Central memory CD8-positive, alpha-beta T cell (primary cell): ENCODE data around the gene COL4A2.

Source experiments
- ATAC-seq: fragments of 150-1000 bp; cut with Tn5 transposase; replicated peaks from 2 replicates; pipeline ENCODE4 v1.10.0; 2022; ENCODE audit warnings: mild to moderate bottlenecking, moderate FRiP score, moderate number of reproducible peaks; ENCODE audit not compliant: poor library complexity, severe bottlenecking; ENCODE audit errors: extremely low read depth
- DNase-seq, 2 donors: peaks; one replicate each; pipeline ENCODE4 v3.0.0; 2021; ENCODE audit warnings: low spot score in 2 of 2
- H3K27ac Mint-ChIP-seq: one replicate; pipeline ENCODE4 v1.8.0; 2022; ENCODE audit warnings: low read depth, mild to moderate bottlenecking, moderate library complexity, mixed read lengths
- H3K27me3 Mint-ChIP-seq: one replicate; pipeline ENCODE4 v1.8.0; 2022; ENCODE audit warnings: mixed read lengths
- H3K36me3 Mint-ChIP-seq: one replicate; pipeline ENCODE4 v1.8.0; 2022; ENCODE audit warnings: mild to moderate bottlenecking, moderate library complexity, mixed read lengths; ENCODE audit not compliant: insufficient read depth
- H3K4me1 Mint-ChIP-seq: one replicate; pipeline ENCODE4 v1.8.0; 2022; ENCODE audit warnings: mixed read lengths
- H3K4me3 Mint-ChIP-seq: one replicate; pipeline ENCODE4 v1.8.0; 2022; ENCODE audit warnings: mild to moderate bottlenecking, moderate library complexity, mixed read lengths
- H3K9me3 Mint-ChIP-seq: one replicate; pipeline ENCODE4 v1.8.0; 2022; ENCODE audit warnings: mixed read lengths

The COL4A2 gene

DNA sequence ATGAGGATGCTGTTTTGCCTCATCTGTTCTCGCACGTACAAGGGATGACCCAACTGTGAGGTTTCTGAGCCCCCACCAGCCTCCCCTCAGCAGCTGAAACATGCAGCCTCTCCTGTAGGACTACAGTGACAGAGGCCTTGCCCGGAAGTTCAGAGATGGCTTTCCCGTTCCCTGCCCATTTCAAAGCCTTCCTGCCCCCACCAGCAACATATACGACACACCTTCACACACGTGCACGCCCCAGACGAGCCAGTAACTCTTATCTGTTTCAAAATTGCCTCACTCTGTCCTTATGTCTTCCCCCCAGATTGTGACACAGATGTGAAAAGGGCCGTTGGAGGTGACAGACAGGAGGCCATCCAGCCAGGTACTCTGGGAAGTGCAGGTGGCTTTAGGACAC is 158.6 kb downstream of the COL4A2 start:
- H3K36me3 Mint-ChIP-seq, result no peaks in the 10 kb centered on the region
- peaks cover 5% of the 10 kb centered on the region for H3K27me3 Mint-ChIP-seq
- no peak overlapping the region for H3K27ac Mint-ChIP-seq
- no peak overlapping the region for H3K4me3 Mint-ChIP-seq
- no peaks in the 10 kb centered on the region for H3K4me1 Mint-ChIP-seq
- ATAC-seq, result no peak
- no peak for DNase-seq
- H3K9me3 Mint-ChIP-seq, result no peaks in the 10 kb centered on the region

DNA sequence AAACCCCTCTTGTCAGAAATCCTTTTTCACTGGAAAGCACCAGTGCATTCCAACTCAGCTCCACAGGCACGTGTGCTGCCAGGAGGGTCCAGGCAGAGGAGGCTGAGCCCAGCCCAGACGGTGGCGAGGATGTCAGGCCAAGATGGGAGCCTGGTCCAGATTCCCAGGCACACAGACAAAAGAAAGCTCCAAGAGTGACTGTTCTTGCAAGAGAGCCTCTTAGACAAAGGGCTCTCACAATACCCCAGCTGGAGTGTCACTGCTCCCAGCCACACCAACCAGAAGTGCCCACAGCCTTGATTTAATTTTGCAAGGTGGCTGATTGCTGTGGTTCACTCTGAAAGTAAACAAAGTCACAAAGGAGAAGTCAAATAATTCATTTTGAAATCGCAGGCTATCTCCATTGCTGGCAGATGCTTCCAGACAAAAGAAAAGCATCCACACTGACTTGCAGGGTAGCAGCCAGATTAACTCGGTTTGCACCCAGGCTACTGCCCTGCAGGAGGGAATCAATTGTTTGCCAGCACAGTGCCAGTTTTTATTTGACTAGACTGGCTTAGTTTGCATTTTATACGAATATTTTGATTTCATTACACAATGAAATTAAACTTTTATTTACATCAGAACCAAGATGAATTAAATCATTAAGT is 159.3 kb downstream of the COL4A2 start:
- H3K4me1 Mint-ChIP-seq, result no peaks in the 10 kb centered on the region
- H3K9me3 Mint-ChIP-seq, result no peaks in the 10 kb centered on the region
- no peak overlapping the region for H3K27ac Mint-ChIP-seq
- H3K36me3 Mint-ChIP-seq, result no peaks in the 10 kb centered on the region
- ATAC-seq (no peak), DNase-seq (no peak)
- peaks cover 12% of the 10 kb centered on the region for H3K27me3 Mint-ChIP-seq
- H3K4me3 Mint-ChIP-seq, result no peak overlapping the region

DNA sequence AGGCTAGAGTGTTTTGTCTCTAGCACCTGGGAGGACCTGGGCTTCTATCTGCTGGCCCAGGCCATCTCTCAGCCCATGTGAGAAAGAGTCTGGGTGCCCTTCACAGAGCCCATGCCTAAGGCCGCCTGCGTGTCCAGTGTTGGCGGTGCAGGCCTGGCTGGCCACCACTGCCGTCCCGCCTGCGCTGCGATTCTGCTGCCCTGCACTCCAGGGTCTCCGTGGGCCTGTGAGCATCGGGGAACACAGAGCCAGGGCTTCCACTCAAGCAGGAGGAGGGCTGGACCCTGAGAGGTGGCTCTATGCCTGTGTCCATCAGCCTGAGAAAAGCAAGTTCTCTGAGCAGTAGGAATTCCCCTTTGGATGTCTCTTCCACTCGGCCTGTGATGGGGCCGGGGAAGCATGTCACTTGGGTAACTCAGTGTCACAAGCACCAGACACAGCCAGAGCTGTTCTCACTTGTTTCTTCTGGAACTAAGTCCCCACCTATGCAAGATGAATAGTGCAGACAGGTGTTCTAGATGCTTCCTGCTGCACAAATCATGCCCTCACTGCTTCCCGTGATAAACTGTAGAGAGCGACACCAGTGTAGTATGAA is 160.5 kb downstream of the COL4A2 start:
- no peak overlapping the region for H3K4me3 Mint-ChIP-seq
- H3K4me1 Mint-ChIP-seq, result no peaks in the 10 kb centered on the region
- no peaks in the 10 kb centered on the region for H3K9me3 Mint-ChIP-seq
- H3K36me3 Mint-ChIP-seq, result no peaks in the 10 kb centered on the region
- peaks cover 17% of the 10 kb centered on the region for H3K27me3 Mint-ChIP-seq
- ATAC-seq (no peak), DNase-seq (no peak)
- no peak overlapping the region for H3K27ac Mint-ChIP-seq

DNA sequence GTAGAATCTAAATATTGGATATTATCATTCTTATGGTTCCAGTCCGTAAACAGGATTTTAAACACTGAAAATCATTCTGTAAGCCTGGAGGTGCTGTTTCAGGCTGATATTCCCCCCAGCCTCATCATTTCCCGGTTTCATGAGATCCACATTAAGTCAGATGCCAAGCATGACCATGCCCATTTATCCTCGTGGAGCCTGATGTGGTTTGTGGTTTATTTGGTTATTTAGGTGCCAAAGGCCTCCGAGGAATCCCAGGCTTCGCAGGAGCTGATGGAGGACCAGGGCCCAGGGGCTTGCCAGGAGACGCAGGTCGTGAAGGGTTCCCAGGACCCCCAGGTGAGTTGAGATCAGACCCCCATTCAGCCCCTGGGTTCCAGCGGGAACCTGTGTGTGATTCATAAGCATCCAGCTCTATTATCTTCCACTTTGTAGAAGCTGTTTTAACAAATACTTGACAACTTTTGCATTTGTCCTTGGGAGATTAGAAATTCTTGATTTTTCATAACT is 162.0 kb downstream of the COL4A2 start:
- ATAC-seq, result no peak
- Mint-ChIP-seq H3K27ac (no peak overlapping the region), H3K4me3 (no peak overlapping the region), H3K4me1 (no peaks in the 10 kb centered on the region), H3K36me3 (no peaks in the 10 kb centered on the region), H3K27me3 (peaks cover 17% of the 10 kb centered on the region), H3K9me3 (no peaks in the 10 kb centered on the region)
- DNase-seq, result no peak

DNA sequence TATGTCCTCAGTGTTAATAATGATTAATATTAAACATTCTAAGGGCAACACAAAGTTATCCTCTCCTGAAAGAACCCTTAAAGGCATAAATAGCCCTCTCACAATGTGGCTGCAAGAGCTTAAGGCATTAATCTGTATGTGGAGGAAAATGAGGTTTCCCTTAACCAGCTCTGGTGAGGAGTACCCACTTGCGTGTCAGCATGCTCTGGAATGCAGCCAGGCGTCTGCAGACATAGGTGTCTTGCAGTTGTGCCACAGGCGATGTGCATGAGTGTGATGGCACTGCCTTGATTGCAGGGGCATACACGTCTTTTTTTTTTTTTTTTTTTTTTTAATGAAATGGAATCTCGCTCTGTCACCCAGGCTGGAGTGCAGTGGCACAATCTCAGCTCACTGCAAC is 162.5 kb downstream of the COL4A2 start:
- H3K27ac Mint-ChIP-seq, result no peak overlapping the region
- H3K9me3 Mint-ChIP-seq, result no peaks in the 10 kb centered on the region
- H3K27me3 Mint-ChIP-seq, result peaks cover 17% of the 10 kb centered on the region
- no peaks in the 10 kb centered on the region for H3K4me1 Mint-ChIP-seq
- ATAC-seq (no peak), DNase-seq (no peak)
- H3K36me3 Mint-ChIP-seq, result no peaks in the 10 kb centered on the region
- no peak overlapping the region for H3K4me3 Mint-ChIP-seq

DNA sequence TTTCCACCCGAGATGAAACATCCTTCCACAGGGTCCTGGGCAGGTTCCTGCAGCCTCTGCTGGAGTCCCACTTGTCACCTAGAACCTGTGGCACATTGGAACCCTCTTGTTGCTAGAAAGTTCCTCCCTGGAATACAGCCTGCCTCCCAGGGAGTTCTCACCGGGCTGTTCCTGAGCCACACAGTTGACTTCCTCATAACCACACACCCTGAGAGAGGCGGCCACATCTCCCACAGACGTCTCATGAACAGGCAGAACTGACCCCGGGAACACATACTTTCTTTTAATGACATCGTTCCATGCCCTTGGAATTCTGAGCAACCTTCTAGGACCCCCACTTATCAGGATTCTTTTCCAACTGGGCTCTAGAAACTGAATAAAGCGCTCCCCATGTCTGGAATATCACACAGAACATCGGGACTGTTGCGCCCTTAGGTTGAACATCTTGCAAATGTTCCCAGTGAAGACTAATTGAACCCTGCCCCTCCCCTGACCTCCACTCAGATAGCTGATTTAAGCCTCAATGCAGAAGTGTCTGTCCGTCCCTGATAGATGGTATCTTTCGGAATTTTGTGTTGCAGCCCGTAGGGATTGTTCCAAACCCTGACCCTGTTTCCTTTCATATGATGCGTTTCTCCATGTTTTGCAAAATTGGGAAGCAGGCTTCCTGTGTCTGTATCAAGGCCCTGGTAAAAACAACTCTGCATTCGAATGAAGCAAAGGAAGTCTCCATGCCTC is 163.4 kb downstream of the COL4A2 start:
- no peaks in the 10 kb centered on the region for H3K4me1 Mint-ChIP-seq

DNA sequence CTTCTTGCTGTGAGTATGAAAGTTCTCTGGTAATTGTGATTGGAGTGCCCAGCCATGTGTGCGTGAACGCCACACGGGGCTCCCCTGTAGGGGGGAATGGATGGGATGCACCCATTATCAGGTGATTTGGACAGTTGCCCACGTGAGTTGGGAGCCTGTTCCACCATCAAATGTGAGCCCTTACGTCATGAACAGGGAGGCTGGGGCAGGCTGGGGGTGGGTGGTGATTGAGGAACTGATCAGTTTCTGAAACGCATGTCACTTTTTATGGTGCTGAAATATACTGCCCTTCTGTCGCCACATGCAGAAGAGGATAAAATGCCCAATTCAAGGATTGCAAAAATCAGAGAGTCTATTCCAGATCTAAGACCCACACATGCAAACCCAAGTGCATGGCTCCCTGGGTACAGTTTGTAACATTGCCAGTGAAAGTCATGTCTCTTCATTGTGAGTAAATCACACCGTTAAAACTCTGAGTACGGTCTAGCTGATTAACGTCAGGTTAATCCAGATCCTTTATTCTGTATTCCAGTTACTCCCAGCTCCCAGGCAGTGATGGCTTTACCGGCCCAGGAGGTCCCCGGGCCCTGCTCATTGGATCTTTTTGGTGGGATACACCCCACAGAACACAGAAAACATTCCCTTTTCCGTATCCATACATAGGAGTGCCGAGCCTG is 164.2 kb downstream of the COL4A2 start:
- no peaks in the 10 kb centered on the region for H3K9me3 Mint-ChIP-seq
- H3K4me3 Mint-ChIP-seq, result no peak overlapping the region
- ATAC-seq (no peak), DNase-seq (no peak)
- H3K4me1 Mint-ChIP-seq, result no peaks in the 10 kb centered on the region
- H3K36me3 Mint-ChIP-seq, result no peaks in the 10 kb centered on the region
- H3K27ac Mint-ChIP-seq, result no peak overlapping the region
- H3K27me3 Mint-ChIP-seq, result peaks cover 26% of the 10 kb centered on the region

More for the DNA sequence above, 163.4 kb downstream of the COL4A2 start:
- Mint-ChIP-seq H3K9me3 (no peaks in the 10 kb centered on the region), H3K27ac (no peak overlapping the region), H3K4me3 (no peak overlapping the region), H3K27me3 (peaks cover 17% of the 10 kb centered on the region), H3K36me3 (no peaks in the 10 kb centered on the region)
- DNase-seq (no peak), ATAC-seq (no peak)

DNA sequence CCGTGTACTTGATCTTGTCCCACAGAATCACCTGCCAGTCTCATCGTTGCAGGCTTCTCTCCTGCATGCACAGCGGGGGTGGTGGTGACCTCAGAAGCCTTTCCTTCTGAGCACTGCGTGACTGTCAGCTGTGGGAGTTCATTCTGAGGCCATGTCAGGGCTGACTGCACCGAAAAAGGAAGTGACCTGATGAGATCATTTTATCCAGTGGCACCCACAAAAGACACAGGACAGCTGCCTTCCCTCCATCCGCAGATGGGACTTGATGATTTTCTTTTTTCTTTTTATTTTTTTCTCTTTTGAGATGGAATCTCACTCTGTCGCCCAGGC is 164.7 kb downstream of the COL4A2 start:
- Mint-ChIP-seq H3K27ac (no peak overlapping the region), H3K4me1 (no peaks in the 10 kb centered on the region), H3K4me3 (no peak overlapping the region), H3K9me3 (no peaks in the 10 kb centered on the region), H3K27me3 (peaks cover 31% of the 10 kb centered on the region), H3K36me3 (no peaks in the 10 kb centered on the region)
- DNase-seq (no peak), ATAC-seq (peak; percentile 62)

DNA sequence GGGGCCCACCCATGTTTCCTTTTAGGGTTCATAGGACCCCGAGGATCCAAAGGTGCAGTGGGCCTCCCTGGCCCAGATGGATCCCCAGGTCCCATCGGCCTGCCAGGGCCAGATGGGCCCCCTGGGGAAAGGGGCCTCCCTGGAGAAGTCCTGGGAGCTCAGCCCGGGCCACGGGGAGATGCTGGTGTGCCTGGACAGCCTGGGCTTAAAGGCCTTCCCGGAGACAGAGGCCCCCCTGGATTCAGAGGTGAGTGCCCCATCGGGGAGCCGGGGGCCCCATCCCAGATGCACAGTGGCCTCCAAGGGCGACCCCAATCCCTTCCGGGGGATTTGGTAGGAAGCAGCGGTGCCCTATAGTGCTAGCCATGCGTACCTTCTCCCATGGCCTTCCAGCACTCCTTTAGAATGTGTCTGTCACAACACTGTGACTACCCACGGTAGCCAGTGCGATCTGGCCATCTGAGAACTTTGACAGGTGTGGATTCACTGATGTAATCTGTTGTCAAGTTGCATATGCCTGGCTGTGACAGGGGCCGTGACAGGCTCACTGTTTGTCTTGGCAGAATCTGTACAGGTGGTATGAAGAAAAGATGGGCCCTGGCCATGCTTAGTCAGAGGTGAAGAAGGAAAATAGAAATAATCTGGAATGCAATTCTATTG is 165.9 kb downstream of the COL4A2 start:
- Mint-ChIP-seq H3K4me3 (no peak overlapping the region), H3K36me3 (no peaks in the 10 kb centered on the region), H3K27me3 (peaks cover 39% of the 10 kb centered on the region), H3K4me1 (no peaks in the 10 kb centered on the region), H3K27ac (no peak overlapping the region), H3K9me3 (no peaks in the 10 kb centered on the region)
- ATAC-seq (no peak), DNase-seq (no peak)

DNA sequence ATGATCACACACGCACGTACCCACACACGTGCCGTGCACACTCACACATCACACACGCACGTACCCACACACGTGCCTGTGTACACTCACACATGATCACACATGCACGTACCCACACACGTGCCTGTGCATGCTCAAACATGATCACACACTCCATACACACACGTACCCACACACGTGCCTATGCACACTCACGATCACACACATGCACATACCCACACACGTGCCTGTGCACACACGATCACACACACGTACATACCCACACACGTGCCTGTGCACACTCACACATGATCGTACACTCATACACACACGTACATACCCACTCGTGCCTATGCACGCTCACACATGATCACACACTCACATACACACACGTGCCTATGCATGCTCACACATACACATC is 167.6 kb downstream of the COL4A2 start:
- Mint-ChIP-seq H3K36me3 (no peaks in the 10 kb centered on the region), H3K9me3 (no peaks in the 10 kb centered on the region), H3K4me3 (no peak overlapping the region), H3K27ac (no peak overlapping the region), H3K27me3 (peaks cover 56% of the 10 kb centered on the region), H3K4me1 (no peaks in the 10 kb centered on the region)
- ATAC-seq, result no peak
- DNase-seq, result no peak

DNA sequence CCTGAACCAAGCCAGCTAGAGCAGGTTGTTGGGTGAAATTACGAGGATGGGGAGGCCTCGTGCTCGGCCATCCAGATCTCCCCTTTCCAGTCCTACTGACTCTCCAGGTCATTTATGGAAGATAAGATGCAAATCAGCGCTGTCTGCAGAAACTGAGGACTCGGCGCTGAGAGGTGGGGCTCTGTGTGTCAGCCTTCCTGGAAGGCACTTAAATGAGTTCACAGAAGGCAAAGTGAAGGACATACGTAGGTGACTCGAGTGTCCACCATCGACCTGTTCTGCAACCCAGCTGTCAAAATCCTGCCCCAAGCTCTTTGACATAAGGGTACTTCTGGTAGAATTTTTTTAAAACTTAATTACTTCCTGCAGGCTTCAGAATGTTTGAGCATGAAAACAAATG is 168.0 kb downstream of the COL4A2 start:
- no peak for ATAC-seq
- no peak for DNase-seq
- Mint-ChIP-seq H3K4me1 (no peaks in the 10 kb centered on the region), H3K27me3 (peaks cover 58% of the 10 kb centered on the region), H3K9me3 (no peaks in the 10 kb centered on the region), H3K36me3 (no peaks in the 10 kb centered on the region), H3K27ac (no peak overlapping the region), H3K4me3 (no peak overlapping the region)

DNA sequence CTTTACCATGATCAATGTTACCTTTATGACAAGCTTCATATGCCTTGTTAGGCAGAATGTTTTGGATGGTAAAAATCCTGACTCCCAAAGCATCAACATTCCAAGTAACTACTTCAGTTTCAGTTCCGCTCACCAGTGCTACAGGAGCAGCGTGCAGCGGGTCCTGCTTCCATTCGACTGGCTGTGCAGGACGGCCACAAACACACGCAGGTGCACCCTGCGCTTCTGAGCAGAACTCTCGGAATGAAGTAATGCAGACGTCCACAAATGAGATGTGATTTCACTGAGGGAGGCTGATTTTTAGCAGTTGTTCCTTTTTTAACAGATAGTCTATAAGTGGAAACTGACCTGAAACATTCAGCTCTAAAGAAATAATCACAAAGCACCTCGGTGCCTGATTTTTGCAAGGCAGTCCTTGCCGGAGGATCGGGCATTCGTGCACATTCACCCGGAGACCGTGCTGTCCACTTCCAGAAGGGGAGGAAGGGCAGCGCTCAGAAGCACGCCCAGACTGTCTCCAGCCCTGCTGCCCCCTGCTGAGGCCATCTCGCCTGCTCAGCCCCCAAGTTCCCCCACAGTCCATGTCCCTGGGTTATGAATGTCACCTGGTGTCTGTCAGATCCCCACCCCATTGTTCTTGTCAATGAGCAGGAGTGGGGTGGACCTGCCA is 168.6 kb downstream of the COL4A2 start:
- no peak for DNase-seq
- ATAC-seq, result no peak
- H3K4me1 Mint-ChIP-seq, result no peaks in the 10 kb centered on the region
- H3K27me3 Mint-ChIP-seq, result peaks cover 54% of the 10 kb centered on the region
- H3K4me3 Mint-ChIP-seq, result no peak overlapping the region
- H3K27ac Mint-ChIP-seq, result no peak overlapping the region
- no peaks in the 10 kb centered on the region for H3K9me3 Mint-ChIP-seq
- no peaks in the 10 kb centered on the region for H3K36me3 Mint-ChIP-seq
